SK-N-SH (cell line): ENCODE data around the gene IFIT1B.
"Not testable (repeated sequence)": the region's sequence is repeated elsewhere in the genome, so short reads cannot be mapped to it uniquely, and the experiment has no call there.

Source experiments
- CTCF ChIP-seq: fragments of 200-600 bp; sonication (generic); IDR thresholded peaks from 2 replicates; pipeline ENCODE4 v1.6.1; 2017; ENCODE audit warnings: antibody characterized with exemption, mild to moderate bottlenecking, moderate library complexity
- EP300 ChIP-seq, 2 experiments: IDR thresholded peaks; 2 replicates each; pipeline versions ENCODE4 v1.4.0 to v1.6.1; 2012; ENCODE audit warnings: borderline replicate concordance in 1 of 2, low read depth in 1 of 2, low read length in 1 of 2
- SMC3 ChIP-seq: IDR thresholded peaks from 2 replicates; pipeline ENCODE4 v1.6.1; 2012; ENCODE audit warnings: low read depth, low read length, improper control_type of control experiment

GRCh38 chr10:89411135-89411534 lies 33.3 kb downstream of the IFIT1B start:
- not testable (repeated sequence) for TF ChIP-seq SMC3; EP300 (IDR thresholded peaks at IDR 0.05; ENCODE audit: borderline replicate concordance in 1 of 2, low read depth in 1 of 2, low read length in 1 of 2); CTCF
